Loucy (cell line): Measurements from ENCODE around the gene PPP1R26.
A peak's percentile ranks its signal among the peaks of the same experiment; 100 is the strongest.

Experiments used
- H2AFZ ChIP-seq: fragments of 200-600 bp; sonication (generic); 2 replicates; pipeline ENCODE4 v1.6.0; 2016; ENCODE audit warnings: antibody characterized with exemption, mild to moderate bottlenecking, low read length, moderate library complexity
- H3F3A ChIP-seq: fragments of 200-600 bp; 2 replicates; pipeline ENCODE4 v1.6.0; 2016; ENCODE audit warnings: antibody characterized with exemption, low read depth, mild to moderate bottlenecking
- H3K27me3 ChIP-seq: fragments of 200-600 bp; sonication (generic); 2 replicates; pipeline ENCODE4 v1.6.1; 2014; ENCODE audit warnings: low read length, mild to moderate bottlenecking; ENCODE audit not compliant: insufficient read depth, poor library complexity, severe bottlenecking
- H3K36me3 ChIP-seq: fragments of 200-600 bp; sonication (generic); 2 replicates; pipeline ENCODE4 v1.6.1; 2016; ENCODE audit warnings: low read length; ENCODE audit not compliant: insufficient read depth
- H3K4me1 ChIP-seq: fragments of 200-600 bp; sonication (generic); 2 replicates; pipeline ENCODE4 v1.5.1; 2014; ENCODE audit warnings: low read length, mild to moderate bottlenecking; ENCODE audit not compliant: insufficient read depth, poor library complexity, severe bottlenecking
- H3K4me2 ChIP-seq: fragments of 200-600 bp; sonication (generic); 2 replicates; pipeline ENCODE4 v1.6.0; 2014; ENCODE audit warnings: antibody characterized with exemption, low read length, low read depth, mild to moderate bottlenecking; ENCODE audit not compliant: poor library complexity, severe bottlenecking
- H3K4me3 ChIP-seq: fragments of 200-600 bp; sonication (generic); 2 replicates; pipeline ENCODE4 v1.5.1; 2014; ENCODE audit warnings: low read length, mild to moderate bottlenecking, mixed read lengths; ENCODE audit not compliant: poor library complexity, severe bottlenecking
- H3K79me2 ChIP-seq: fragments of 200-600 bp; sonication (generic); 2 replicates; pipeline ENCODE4 v1.6.1; 2014; ENCODE audit warnings: low read length; ENCODE audit not compliant: insufficient read depth
- H3K9ac ChIP-seq: fragments of 200-600 bp; sonication (generic); 2 replicates; pipeline ENCODE4 v1.6.0; 2014; ENCODE audit warnings: mild to moderate bottlenecking, low read depth, low read length, moderate library complexity; ENCODE audit not compliant: poor library complexity, severe bottlenecking
- H3K9me2 ChIP-seq: fragments of 200-600 bp; sonication (generic); replicated peaks from 2 replicates; pipeline ENCODE4 v1.6.1; 2016; ENCODE audit warnings: low read depth, low read length, mixed read lengths
- H3K9me3 ChIP-seq: fragments of 200-600 bp; sonication (generic); 2 replicates; pipeline ENCODE4 v1.6.1; 2014; ENCODE audit warnings: mild to moderate bottlenecking, antibody characterized with exemption, low read length, low read depth; ENCODE audit not compliant: insufficient read depth
- H4K20me1 ChIP-seq: fragments of 200-600 bp; sonication (generic); 2 replicates; pipeline ENCODE4 v1.6.0; 2014; ENCODE audit warnings: antibody characterized with exemption, low read length, mild to moderate bottlenecking; ENCODE audit not compliant: insufficient read depth, poor library complexity, severe bottlenecking
- CTCF ChIP-seq: fragments of 200-600 bp; sonication (generic); conservative IDR thresholded peaks from 2 replicates; pipeline ENCODE4 v1.5.1; 2014; ENCODE audit warnings: mild to moderate bottlenecking, antibody characterized with exemption, low read length
- EZH2phosphoT487 ChIP-seq: fragments of 200-600 bp; IDR thresholded peaks from 2 replicates; pipeline ENCODE4 v1.6.1; 2018; ENCODE audit warnings: antibody characterized with exemption, mild to moderate bottlenecking, moderate library complexity, borderline replicate concordance

Gene PPP1R26

GRCh38 chr9:135515083-135515951 is 35.7 kb downstream of the PPP1R26 start:
- Histone ChIP-seq H3K9me2 (no peaks in the 10 kb centered on the region), H3K4me3 (no peak overlapping the region), H3K27me3 (no peaks in the 10 kb centered on the region), H3K36me3 (no peaks in the 10 kb centered on the region), H2AFZ (no peak overlapping the region), H3K9ac (no peak overlapping the region), H3K4me2 (no peak overlapping the region), H3K4me1 (no peaks in the 10 kb centered on the region), H3K79me2 (no peaks in the 10 kb centered on the region), H4K20me1 (no peaks in the 10 kb centered on the region), H3F3A (no peaks in the 10 kb centered on the region), H3K9me3 (no peaks in the 10 kb centered on the region)
- no peak for TF ChIP-seq CTCF
- TF ChIP-seq EZH2phosphoT487, result no peak

GRCh38 chr9:135516132-135516860 is 36.7 kb downstream of the PPP1R26 start:
- Histone ChIP-seq H3K4me2 (no peak overlapping the region), H3K4me1 (no peaks in the 10 kb centered on the region), H3F3A (no peaks in the 10 kb centered on the region), H3K9me2 (no peaks in the 10 kb centered on the region), H3K27me3 (no peaks in the 10 kb centered on the region), H3K4me3 (no peak overlapping the region), H2AFZ (peak overlapping the region; percentile 19; the same call in 1 of the 2 replicates), H4K20me1 (no peaks in the 10 kb centered on the region), H3K36me3 (no peaks in the 10 kb centered on the region), H3K9ac (no peak overlapping the region), H3K79me2 (no peaks in the 10 kb centered on the region), H3K9me3 (no peaks in the 10 kb centered on the region)
- TF ChIP-seq CTCF, result no peak
- no peak for TF ChIP-seq EZH2phosphoT487

- H2AFZ ChIP-seq, result no peak overlapping the region
- no peaks in the 10 kb centered on the region for H3K4me1 ChIP-seq
- TF ChIP-seq CTCF (no peak), EZH2phosphoT487 (no peak)
- H3K4me3 ChIP-seq, result no peak overlapping the region
- no peaks in the 10 kb centered on the region for H3K79me2 ChIP-seq
- no peaks in the 10 kb centered on the region for H4K20me1 ChIP-seq
- no peaks in the 10 kb centered on the region for H3F3A ChIP-seq
- H3K4me2 ChIP-seq, result no peak overlapping the region
- H3K9ac ChIP-seq, result no peak overlapping the region
- H3K36me3 ChIP-seq, result no peaks in the 10 kb centered on the region
- no peaks in the 10 kb centered on the region for H3K9me2 ChIP-seq
- H3K9me3 ChIP-seq, result no peaks in the 10 kb centered on the region
- no peaks in the 10 kb centered on the region for H3K27me3 ChIP-seq
Observed at GRCh38 chr9:135517407-135517822, 37.8 kb downstream of the PPP1R26 start.
